SK-N-SH treated with all-trans-retinoic acid at 6 μM for 48 hours (cell line): ENCODE results near the gene LY86.

Experiments
- CSDC2 ChIP-seq: fragments of 250-450 bp; sonication (Bioruptor Pico); IDR thresholded peaks from 2 replicates; pipeline ENCODE4 v1.5.0; 2020; ENCODE audit warnings: mild to moderate bottlenecking, moderate library complexity
- CSRNP3 ChIP-seq: fragments of 250-450 bp; sonication (Bioruptor Pico); IDR thresholded peaks from 2 replicates; pipeline ENCODE4 v1.5.1; 2021; ENCODE audit warnings: mild to moderate bottlenecking, moderate library complexity
- PATZ1 ChIP-seq: fragments of 250-450 bp; sonication (Bioruptor Pico); IDR thresholded peaks from 2 replicates; pipeline ENCODE4 v1.8.0; 2020; ENCODE audit warnings: mild to moderate bottlenecking, moderate library complexity, borderline replicate concordance

- TF ChIP-seq PATZ1 (CRISPR knock-in tag), result no peak
- no peak for TF ChIP-seq CSRNP3
- TF ChIP-seq CSDC2 (CRISPR knock-in tag), result no peak
Measured at GRCh38 chr6:6584310-6585002, 4.1 kb upstream of the LY86 start.
